NCI-H2029 (cell line): Measurements from ENCODE around the gene PSMD8.
"Not testable (repeated sequence)": the region's sequence is repeated elsewhere in the genome, so short reads cannot be mapped to it uniquely, and the experiment has no call there.

Experiments used
- DNase-seq: peaks from one replicate; lab custom pipeline; 2025; lab: John Stamatoyannopoulos, UW

Gene PSMD8

GRCh38 chr19:38374332-38375097 is at the start of gene PSMD8:
Gene PSMD8, plus strand, starts transcription at chr19:38374571. Its CDS starts 31 bp downstream, at chr19:38374602.
- peak; percentile 99 for DNase-seq

- no peak for DNase-seq
These were observed 47.8 kb upstream of the PSMD8 start for GRCh38 chr19:38326591-38326990.

- DNase-seq = no peak
These were observed 44.7 kb upstream of the PSMD8 start for GRCh38 chr19:38329651-38330050.

- no peak for DNase-seq
These were observed 42.6 kb upstream of the PSMD8 start for GRCh38 chr19:38331728-38332127.

- no peak for DNase-seq
These were observed 41.1 kb upstream of the PSMD8 start for GRCh38 chr19:38333245-38333644.

- peak; percentile 97 for DNase-seq
These were observed 38.3 kb upstream of the PSMD8 start for GRCh38 chr19:38335949-38336637.

- peak; percentile 95 for DNase-seq
These were observed 37.6 kb upstream of the PSMD8 start for GRCh38 chr19:38336638-38337359.

GRCh38 chr19:38337360-38337653 is 37.1 kb upstream of the PSMD8 start:
- no peak for DNase-seq

- not testable (repeated sequence) for DNase-seq
These were observed 35.4 kb upstream of the PSMD8 start for GRCh38 chr19:38339011-38339410.

- DNase-seq = no peak
These were observed 33.4 kb upstream of the PSMD8 start for GRCh38 chr19:38340927-38341326.

GRCh38 chr19:38346837-38347236 is 27.5 kb upstream of the PSMD8 start:
- no peak for DNase-seq

GRCh38 chr19:38350883-38351282 is 23.5 kb upstream of the PSMD8 start:
- DNase-seq = no peak

- no peak for DNase-seq
These were observed 22.4 kb upstream of the PSMD8 start for GRCh38 chr19:38351865-38352395.

GRCh38 chr19:38352611-38353010 is 21.8 kb upstream of the PSMD8 start:
- no peak for DNase-seq

- DNase-seq = no peak
These were observed 18.3 kb upstream of the PSMD8 start for GRCh38 chr19:38355728-38356725.

- no peak for DNase-seq
These were observed 16.3 kb upstream of the PSMD8 start for GRCh38 chr19:38358071-38358470.

- no peak for DNase-seq
These were observed 14.9 kb upstream of the PSMD8 start for GRCh38 chr19:38359242-38360021.

GRCh38 chr19:38360351-38360750 is 14.0 kb upstream of the PSMD8 start:
- no peak for DNase-seq

GRCh38 chr19:38360839-38361631 is 13.3 kb upstream of the PSMD8 start:
- no peak for DNase-seq

- peak; percentile 32 for DNase-seq
These were observed 12.7 kb upstream of the PSMD8 start for GRCh38 chr19:38361633-38362075.
